CD4-positive, alpha-beta T cell treated with Interleukin-6 for 4 hours (primary cell): Measurements from ENCODE around the gene POLR3B.
"Not testable (repeated sequence)": the region's sequence is repeated elsewhere in the genome, so short reads cannot be mapped to it uniquely, and the experiment has no call there.

Source experiments
- DNase-seq: peaks from one replicate; pipeline ENCODE4 v3.0.0-alpha.2; 2020; ENCODE audit warnings: mixed read lengths

POLR3B gene

GRCh38 chr12:106417926-106418910 is 60.7 kb downstream of the POLR3B start:
- DNase-seq: no peak

- no peak for DNase-seq
Measured at GRCh38 chr12:106418970-106419369, 61.4 kb downstream of the POLR3B start.

- no peak for DNase-seq
Measured at GRCh38 chr12:106423291-106423690, 65.7 kb downstream of the POLR3B start.

GRCh38 chr12:106425061-106425702 is 67.6 kb downstream of the POLR3B start:
- no peak for DNase-seq

GRCh38 chr12:106427917-106428316 is 70.4 kb downstream of the POLR3B start:
- DNase-seq: no peak

GRCh38 chr12:106428384-106428783 is 70.8 kb downstream of the POLR3B start:
- no peak for DNase-seq

GRCh38 chr12:106429043-106429552 is 71.5 kb downstream of the POLR3B start:
- DNase-seq: no peak

- no peak for DNase-seq
Measured at GRCh38 chr12:106429636-106430035, 72.1 kb downstream of the POLR3B start.

GRCh38 chr12:106431839-106432411 is 74.4 kb downstream of the POLR3B start:
- no peak for DNase-seq

- DNase-seq: no peak
Measured at GRCh38 chr12:106433055-106433454, 75.5 kb downstream of the POLR3B start.

- no peak for DNase-seq
Measured at GRCh38 chr12:106434526-106434925, 77.0 kb downstream of the POLR3B start.

- no peak for DNase-seq
Measured at GRCh38 chr12:106436164-106436563, 78.6 kb downstream of the POLR3B start.

- DNase-seq: no peak
Measured at GRCh38 chr12:106442575-106442974, 85.0 kb downstream of the POLR3B start.

GRCh38 chr12:106445053-106445452 is 87.5 kb downstream of the POLR3B start:
- DNase-seq: no peak

- no peak for DNase-seq
Measured at GRCh38 chr12:106445959-106446358, 88.4 kb downstream of the POLR3B start.

GRCh38 chr12:106446419-106447092 is 89.0 kb downstream of the POLR3B start:
- DNase-seq: no peak

- no peak for DNase-seq
Measured at GRCh38 chr12:106452309-106452708, 94.8 kb downstream of the POLR3B start.

GRCh38 chr12:106455111-106455510 is 97.6 kb downstream of the POLR3B start:
- DNase-seq: no peak

GRCh38 chr12:106459124-106459523 is 101.6 kb downstream of the POLR3B start:
- no peak for DNase-seq

- no peak for DNase-seq
Measured at GRCh38 chr12:106459534-106459933, 102.0 kb downstream of the POLR3B start.

- DNase-seq: no peak
Measured at GRCh38 chr12:106461730-106462129, 104.2 kb downstream of the POLR3B start.

GRCh38 chr12:106465605-106466004 is 108.1 kb downstream of the POLR3B start:
- not testable (repeated sequence) for DNase-seq

GRCh38 chr12:106475662-106476061 is 118.1 kb downstream of the POLR3B start:
- DNase-seq: not testable (repeated sequence)
